Stimulated activated CD4-positive, alpha-beta T cell treated with anti-CD3 and anti-CD28 coated beads, Interleukin-12 subunit alpha, Interleukin-12 subunit beta, amount 100 ng/mL, for 24 hours (primary cell): ENCODE results near the gene TRIML2.
"Not testable (repeated sequence)": the region's sequence is repeated elsewhere in the genome, so short reads cannot be mapped to it uniquely, and the experiment has no call there.

Experiments used
- DNase-seq, 2 experiments: peaks; one replicate each; pipeline ENCODE4 v3.0.0-alpha.2; 2020; ENCODE audit warnings: low read depth in 2 of 2

Gene TRIML2

DNA sequence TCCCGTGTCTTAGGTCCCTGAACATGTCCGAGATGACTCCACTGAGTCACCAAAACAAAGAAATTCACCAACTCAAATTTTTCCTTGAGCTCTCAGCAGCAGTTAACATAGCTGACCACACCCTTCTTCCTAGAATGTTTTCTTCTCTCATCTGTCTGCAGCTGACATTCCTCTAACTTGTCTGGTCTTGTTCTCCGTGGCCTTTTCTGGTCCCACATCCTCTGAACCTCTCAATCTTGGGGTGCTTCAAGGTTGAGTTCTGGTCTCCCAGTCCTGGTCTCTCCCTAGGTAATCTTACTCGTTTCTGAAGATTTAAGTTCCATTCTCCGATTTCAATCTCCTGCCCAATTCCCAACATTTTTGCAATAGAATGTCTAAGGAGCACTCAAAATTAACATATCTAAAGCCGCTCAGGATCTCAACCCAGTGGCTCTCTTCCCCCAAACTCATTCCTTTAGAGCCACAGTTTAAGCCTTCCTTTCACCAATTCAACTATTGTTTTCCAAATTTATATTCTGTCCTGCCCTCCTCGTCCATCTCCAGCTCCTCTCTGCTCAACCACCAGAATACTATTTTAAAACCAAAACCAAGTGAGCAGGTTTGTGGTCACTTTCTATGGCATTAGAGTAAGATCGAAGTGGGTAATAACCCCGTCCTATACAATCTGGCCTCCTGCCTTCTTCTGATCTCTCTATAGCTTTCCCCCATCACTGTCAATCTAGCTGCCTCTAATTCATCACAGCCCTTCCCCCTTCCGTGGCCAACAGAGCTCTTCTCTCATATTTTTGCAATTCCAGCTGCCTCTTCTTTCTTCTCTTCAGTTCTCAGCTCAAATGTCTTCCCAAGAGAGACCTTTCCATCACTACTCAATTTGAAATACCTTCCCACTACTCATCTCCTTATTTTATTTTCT is 1.2 kb downstream of the TRIML2 start:
- no peak for DNase-seq

DNA sequence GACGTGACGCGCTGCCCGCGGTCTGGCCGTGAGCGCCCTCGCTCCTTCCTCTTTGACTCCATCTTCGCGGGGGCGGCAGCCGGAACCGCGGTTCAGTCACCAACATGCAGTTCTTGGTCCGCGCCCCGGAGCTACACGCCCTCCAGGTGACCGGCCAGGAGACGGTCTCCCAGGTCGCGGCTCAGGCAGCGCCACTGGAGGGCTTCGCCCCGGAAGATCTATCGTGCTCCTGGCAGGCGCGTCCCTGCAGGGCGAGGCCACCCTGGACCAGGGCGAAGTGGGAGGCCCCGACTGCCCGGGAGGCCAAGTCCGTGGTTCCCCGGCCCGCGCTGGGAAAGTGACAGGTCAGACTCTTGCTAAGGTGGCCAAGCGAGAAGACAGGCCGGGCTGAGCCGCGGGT is 2.9 kb downstream of the TRIML2 start:
- DNase-seq, result no peak

DNA sequence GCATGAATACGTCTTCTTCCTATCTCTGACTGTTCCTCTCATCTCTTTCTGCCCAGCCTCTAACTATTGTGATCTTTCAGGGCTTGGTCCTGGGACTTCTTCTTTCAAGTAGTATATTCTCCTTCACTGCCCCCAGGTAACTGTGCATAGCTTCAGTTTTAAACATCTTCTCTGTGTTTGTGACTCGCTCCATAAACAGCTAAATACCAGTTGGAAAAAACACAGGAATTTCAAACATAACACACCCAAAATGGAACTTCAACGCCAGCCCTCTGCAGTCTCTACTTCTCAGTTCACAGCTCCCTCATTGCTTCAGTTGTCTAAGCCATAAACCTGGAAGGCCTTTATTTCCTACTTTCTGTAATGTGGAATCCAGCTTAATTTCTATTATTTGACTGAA is 16.6 kb downstream of the TRIML2 start:
- no peak for DNase-seq

DNA sequence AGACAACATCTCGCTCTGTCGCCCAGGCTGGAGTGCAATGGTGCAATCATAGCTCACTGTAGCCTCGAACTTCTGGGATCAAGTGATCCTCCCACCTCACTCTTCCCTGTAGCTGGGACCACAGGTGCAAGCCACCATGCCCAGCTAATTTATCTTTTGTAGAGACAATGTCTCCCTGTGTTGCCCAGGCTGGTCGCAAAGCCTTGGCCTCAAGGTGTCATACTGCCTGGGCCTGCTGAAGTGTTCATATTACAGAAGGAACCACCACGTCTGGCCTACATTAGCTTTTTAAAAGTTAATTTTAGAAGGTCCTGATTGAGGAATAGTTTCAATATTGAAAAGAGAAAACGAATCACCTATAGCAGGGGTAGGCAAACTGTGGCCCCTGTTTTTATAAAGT is 22.5 kb downstream of the TRIML2 start:
- DNase-seq, result no peak

DNA sequence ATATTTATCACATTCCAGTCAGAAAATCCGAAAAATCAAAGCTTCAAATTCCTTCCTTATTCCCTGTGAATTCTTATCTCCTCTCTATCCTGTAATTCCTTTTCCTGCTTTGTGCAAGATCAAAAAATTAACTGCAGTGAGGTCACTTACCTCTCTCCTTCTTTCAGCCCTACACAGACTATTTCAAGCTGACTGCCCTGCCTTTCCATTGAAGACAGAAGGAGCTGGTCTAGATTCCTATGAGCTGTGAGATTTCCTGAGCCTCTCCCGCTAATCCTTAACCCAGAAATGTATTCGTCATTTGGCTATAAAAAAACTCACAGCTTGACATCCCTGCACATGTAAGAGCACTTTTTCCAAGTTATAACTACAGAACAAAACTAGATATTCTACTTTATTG is 26.6 kb downstream of the TRIML2 start:
- no peak for DNase-seq

DNA sequence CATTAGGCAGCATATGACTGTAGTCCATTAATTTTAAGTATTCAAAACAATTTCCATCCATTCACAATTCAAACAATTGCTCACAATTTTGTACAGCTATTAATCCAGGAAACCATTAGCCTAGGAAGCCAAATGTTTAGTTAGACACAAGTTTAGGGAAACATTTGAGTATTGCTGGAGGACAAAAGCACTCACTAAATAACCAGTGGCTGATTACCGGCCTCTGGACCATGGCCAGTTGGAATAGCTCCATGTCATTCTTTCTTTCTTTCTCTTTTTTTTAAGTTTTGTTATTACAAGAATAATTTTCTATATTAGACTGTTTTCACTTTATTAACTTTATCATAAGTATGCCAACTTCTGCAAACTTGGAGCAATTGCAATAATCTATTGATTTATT is 31.3 kb downstream of the TRIML2 start:
- no peak for DNase-seq

DNA sequence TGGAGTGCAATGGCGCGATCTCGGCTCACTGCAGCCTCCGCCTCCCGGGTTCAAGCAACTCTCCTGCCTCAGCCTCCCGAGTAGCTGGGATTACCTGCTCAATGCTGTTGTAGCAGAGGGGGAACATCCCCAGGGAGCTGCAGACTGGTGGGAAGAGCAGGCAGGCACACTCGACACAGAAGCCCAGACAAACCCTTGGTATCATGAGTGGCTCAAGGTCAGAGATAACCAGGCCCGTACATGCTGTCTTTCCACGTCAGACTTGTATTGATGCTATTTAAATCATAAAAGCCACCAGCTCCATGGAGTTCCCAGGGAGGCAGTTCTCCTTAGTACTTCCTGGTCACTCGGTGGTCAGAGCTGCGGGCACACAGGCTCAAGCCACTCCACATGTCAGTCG is 33.2 kb downstream of the TRIML2 start:
- no peak for DNase-seq

DNA sequence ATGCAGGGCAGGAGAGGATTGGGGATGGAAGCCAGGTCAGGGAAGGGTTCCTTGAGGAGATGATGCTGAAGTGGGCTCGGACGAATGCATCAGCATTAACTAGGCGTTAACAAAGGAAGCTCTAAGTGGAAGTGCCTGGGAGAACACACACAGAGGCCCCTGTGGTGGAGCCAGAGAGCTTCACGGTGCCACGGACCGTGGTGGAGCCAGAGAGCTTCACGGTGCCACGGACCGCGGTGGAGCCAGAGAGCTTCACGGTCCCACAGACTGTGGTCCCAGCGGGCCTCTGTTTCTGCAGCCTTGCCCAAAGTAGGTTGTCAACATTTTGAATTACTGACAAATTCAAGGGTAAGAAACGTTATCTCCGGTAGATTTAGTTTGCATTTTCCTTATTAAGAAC is 48.3 kb downstream of the TRIML2 start:
- DNase-seq, result no peak

DNA sequence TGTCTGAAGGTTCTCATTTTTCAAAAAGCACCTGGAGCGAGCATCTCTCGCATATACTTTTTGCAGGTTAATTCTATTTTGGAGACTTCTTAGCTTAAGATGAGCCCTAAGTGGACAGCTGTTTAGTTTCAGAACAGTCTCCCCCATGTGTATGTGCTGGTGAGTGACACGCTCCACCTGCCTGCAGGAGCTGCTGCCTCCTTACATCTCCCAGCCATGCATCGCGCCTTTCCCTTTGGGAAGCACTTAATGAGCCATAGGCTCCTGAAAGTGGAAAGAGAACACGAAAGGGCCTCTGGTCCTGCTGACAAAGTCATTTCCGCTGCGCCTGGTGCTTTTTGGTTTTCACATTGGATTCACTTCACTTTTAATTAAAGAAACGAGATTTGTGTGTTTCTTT is 56.1 kb downstream of the TRIML2 start:
- DNase-seq, result no peak

DNA sequence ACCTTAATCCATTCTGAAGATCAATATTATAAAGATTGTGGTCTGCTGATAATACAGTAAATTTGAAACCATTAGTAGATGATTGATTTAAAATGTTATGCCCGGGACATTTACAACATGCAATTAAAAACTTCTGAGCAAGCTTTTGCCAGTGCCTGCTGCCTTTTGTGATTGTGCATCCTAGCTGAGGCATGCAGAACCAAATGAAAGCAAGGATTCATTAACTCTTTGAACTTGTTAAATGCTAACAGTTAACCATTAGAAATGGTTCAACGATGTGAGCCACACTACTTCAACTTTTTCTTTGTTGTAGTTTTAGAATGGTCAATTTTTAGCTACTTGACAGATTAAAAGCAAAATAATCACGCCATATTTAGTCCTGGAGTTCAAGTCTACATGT is 62.7 kb downstream of the TRIML2 start:
- no peak for DNase-seq

DNA sequence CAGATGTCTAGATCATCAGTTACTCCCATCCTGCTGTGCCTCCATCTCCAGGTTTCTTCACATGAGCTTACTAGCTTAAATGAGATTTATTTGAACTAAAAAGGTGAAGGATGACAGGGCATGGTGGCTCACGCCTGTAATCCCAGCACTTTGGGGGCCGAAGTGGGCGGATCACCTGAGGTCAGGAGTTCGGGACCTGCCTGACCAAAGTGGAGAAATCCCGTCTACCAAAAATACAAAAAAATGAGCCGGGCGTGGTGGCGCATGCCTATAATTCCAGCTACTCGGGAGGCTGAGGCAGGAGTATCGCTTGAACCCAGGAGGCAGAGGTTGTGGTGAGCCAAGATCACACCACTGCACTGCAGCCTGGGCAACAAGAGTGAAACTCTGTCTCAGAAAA is 63.9 kb downstream of the TRIML2 start:
- not testable (repeated sequence) for DNase-seq

DNA sequence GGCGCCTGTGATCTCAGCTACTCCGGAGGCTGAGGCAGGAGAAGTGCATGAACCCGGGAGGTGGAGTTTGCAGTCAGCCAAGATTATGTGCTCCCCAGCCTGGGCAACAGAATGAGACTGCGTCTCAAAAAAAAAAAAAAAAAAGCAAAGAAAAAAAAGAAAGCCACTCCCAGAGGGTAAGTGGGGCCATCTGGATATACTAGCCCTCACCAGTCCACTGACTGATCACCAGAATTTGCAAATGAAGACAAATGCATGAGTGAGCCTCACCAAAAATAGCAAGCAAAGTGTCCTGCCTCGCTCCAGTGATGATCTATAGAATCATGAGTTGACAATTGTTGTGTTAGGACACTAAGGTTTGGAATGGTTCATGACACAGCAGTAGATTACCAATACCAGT is 66.2 kb downstream of the TRIML2 start:
- no peak for DNase-seq

DNA sequence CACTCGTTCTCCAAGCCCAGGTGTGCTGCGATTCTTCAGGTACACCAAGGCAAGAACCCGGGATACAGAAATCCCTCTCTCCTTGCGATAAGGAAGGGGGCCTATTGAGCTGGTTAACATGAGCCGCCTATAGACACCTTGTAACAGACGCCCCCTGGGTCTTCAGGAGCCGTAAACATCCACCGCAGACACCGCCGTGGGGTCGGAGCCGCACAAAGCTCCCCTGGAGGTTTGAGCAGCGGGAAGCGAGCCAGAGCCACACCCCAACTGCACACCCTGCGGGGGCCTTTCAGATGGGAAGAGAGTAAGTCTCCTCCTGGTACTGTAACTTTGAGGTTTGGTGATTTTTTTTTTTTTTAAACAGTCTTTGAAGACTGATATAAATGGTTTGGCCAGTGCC is 67.2 kb downstream of the TRIML2 start:
- no peak for DNase-seq

DNA sequence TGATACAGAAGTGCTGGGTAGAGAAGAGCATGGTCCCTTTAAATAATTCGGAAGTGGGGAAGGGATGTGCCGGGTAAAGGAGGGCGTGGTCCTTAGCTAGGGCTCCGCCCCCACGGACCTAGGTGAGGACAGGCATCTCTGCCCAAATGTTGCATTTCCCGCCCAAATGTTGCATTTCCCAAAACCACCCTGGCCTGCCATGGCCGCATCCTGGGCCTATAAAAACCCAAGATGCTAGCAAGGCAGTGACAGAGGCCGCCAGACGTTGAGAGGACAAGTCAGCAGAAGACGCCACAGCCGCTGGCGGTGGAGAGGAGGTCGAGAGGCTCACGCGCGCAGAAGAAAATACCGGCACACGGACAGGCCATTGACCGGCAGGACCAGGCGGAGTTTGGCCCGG is 67.7 kb downstream of the TRIML2 start:
- no peak for DNase-seq
